GM19395 (cell line): ENCODE measurements around the gene RABL6.
"Not testable (repeated sequence)": the region's sequence is repeated elsewhere in the genome, so short reads cannot be mapped to it uniquely, and the experiment has no call there.

ENCODE experiments used
- ATAC-seq: cut with Tn5 transposase; IDR thresholded peaks from one replicate; pipeline ENCODE4 v1.9.1; 2021; ENCODE audit warnings: mild to moderate bottlenecking, moderate library complexity; ENCODE audit not compliant: unreplicated experiment

The RABL6 gene

DNA sequence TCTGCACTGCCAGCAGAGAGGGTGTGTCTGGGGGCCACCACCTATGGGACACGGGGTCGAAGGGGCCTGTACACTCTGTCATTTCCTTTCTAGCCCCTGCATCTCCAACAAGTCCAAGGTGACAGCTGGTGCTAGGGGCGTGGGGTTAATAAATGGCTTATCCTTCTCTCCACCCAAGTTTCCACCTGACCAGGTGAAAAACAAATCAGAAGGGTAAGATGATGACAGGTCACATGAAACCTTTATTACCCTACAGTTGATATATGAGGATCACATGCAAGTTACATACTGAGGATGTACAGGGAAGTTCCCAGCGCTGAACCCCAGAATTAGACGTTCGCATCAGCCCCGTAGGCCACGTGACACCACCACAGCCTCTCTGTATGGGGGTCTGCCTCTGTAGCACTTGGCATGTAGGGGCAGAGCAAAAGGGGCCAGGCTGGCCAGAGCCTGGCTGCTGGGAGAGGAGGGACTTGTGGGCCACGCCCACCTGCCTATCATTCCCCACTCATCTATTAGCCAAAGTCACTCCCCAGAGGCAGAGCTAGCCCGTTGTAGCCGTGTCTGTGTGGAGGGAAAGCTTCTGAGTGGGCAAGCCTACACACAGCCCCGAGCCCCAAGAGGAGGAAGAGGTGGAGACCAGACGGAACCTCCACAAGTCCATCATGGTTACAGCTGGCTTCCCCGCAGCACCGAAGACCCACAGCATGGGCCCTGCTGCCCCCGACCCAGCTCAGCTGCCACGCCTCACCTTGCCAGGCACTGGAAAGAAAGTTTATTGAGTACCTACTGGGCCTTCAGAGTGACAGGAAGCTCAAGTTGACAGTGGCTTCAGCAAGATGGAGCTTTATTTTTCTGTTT lies 14.4 kb upstream of the RABL6 start:
- no peak for ATAC-seq

DNA sequence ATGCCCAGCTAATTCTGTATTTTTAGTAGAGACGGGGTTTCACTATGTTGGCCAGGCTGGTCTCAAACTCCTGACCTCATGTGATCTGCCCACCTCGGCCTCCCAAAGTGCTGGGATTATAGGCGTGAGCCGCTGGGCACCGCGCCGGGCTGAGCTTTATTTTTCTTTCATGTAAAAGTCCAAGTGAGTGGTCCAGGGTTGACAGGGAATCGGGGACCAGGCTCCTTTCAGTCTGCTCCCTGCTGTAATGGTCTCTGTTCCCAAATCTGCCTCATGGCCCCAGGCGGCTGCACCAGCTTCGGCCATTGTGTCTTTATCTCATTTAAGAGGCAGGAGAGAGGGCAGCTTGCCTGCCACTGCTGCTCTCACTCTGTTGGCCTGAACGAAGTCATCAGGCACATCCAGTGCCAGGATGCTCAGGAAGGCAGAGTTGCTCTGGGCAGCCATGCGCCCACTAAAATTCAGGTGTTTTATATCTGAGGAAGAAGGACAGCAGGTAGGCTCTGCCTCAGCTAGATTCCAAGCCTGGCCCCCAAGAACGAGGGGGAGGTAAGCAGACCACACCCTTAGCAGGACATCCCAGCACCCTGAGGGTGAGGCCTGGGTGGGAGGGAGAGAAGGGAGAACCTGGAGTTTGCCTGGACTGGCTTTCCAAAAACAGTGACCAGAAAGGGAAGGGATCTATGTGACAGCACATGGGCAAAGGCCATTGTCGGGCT lies 13.3 kb upstream of the RABL6 start:
- ATAC-seq = no peak

DNA sequence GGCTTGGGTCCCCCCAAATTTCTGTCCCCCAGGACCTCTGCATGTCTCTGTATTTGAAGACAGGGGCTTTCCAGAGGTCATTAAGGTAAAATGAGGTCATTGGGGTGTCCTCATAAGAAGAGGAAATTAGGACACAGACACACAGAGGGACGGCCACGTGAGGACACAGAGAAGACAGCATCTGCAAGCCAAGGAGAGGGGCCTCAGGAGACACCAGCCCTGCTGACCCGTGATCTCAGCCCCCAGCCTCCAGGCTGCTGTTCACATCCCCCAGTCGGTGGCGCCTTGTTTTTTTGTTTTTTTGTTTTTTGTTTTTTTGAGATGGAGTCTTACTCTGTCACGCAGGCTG lies 12.8 kb upstream of the RABL6 start:
- ATAC-seq = no peak

GRCh38 chr9:136796238-136796774 lies 11.4 kb upstream of the RABL6 start, which contains the start of gene CCDC183:
Gene CCDC183 (plus strand): TSS chr9:136796338. CDS start chr9:136796398, 60 bp downstream.
- ATAC-seq = no peak

GRCh38 chr9:136796775-136797347 lies 10.9 kb upstream of the RABL6 start:
- not testable (repeated sequence) for ATAC-seq

DNA sequence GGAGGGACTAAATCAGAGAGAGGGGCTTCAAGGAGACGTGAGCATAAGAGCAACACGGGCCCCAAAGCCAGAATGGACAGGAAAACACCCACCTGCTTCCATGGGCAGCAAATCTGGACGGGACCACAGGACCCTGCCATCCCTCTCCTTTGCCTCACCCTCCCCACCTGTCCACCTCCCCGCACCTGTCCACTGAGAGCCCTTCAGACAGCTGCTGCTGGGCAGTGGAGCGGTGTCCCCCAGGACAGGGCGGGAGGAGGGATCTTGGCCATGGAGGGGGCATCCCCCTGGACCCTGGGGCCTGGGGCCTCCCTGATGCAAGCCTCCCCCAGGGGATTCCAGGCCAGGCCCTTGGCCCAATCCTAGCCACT lies 9.1 kb upstream of the RABL6 start:
- no peak for ATAC-seq

- ATAC-seq = no peak
Measured at GRCh38 chr9:136799079-136799853, 8.5 kb upstream of the RABL6 start.

DNA sequence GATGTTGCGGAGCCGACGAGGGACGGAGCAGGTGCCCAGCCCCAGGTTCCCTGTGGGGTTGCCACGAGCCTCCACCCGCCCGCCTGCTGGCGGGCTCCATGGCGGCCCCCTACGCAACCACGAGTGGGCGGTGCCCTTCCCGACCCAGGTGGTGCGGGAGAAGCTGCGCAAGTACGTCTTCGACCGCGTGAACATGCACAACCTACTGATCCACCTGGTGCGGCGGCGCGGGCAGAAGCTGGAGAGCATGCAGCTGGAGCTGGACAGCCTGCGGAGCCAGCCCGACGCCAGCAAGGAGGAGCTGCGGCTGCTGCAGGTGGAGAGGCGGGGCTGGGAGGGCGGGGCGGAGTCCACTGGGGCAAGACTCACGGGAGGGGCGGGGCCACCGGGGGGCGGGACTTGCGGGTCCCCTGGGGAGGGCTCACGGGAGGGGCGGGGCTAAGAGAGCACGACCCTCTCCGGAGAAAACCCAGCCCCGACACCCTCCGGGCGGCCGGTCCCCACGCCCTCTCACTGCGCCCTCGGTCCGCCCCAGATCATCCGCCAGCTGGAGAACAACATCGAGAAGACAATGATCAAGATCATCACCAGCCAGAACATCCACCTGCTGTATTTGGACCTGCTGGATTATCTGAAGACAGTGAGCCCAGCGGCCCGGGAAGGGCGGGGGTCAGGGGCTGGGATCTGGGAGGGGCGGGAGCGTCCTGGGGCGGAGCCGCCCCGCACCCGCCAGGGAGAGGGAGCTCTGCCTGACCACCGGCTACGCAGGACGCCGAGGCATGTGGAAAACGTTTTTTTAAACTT lies 7.7 kb upstream of the RABL6 start:
- peak; percentile 48 for ATAC-seq

DNA sequence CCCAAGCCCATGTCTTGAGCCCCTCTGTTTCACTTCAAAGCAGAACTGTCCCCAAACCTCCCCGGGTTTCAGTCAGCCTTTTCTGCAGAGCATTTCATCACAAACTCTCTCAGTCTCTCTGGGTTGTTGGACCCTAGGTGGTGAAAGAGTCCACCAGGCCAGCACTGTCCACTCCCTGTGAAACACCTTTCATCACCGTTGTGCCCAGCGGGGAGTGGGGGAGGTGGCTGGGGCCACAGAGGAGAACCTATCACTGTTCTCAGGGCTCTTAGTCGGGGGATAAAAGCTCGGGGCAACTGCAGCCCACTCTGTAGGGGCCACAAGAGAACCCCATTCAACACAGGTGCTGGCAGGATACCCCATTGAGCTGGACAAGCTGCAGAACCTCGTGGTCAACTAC lies 5.4 kb upstream of the RABL6 start:
- ATAC-seq = no peak

DNA sequence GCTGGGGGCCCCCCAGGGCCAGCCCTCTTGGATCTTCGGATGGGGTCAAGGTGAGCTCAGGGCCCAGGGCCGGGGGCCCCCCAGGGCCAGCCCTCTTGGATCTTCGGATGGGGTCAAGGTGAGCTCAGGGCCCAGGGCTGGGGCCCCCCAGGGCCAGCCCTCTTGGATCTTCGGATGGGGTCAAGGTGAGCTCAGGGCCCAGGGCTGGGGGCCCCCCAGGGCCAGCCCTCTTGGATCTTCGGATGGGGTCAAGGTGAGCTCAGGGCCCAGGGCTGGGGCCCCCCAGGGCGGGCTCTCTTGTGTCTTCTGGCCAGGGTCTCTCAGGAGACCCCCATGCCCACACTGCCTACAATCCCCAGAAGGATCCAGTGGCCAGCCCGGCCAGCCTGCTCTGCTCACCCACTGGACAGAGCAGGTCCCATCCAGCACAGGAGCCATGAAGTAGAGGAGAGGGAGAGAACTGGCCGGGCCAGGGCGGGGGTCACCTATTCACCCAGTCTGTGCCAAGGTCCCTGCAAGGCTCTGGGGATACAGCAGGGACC lies 4.7 kb upstream of the RABL6 start:
- not testable (repeated sequence) for ATAC-seq

DNA sequence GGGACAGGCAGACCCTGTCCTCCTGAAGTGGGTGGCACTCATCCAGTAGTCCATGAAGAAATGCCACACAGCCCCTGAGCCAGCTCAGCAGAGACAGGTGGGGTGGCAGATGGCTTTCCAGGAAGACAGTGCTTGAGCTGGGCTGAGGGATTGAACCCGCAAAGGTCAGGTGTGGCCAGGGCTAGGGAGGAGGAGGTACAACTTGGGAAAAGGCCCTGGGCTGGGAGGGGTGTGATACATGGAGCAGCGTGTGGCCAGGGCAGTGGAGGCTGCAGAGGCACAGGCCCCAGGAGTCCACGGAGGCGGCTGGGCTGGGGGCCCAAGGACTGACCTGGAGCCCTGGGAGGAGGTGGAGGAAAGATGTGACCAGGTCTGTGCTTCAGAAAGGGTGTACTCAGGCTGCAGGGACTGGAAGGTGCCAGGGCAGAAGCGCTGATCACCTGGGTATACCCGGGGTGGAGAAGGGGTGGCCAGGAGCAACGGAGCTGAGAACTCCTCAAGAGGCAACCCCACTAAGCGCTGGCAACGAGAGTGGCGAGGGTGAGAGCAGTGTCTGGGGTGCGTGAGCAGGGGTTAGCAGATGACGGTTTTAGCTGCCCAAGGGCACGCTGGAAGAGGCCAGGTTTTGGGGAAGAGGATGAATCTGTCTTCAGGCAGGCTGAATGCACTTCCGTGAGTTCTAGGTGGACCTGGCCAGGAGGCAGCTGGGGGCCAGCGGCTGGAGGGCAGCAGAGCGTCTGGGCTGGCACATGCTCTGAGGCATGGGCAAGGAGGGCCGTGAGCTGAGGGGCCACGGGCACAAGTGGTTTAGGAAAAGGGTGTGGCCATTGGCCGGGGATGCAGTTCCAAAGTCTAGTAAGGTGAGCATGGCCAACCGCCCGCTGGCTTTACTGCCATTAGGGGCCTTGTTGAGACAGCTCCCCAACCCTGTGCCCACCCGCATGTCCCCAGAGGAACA lies 3.9 kb upstream of the RABL6 start:
- ATAC-seq = no peak

- no peak for ATAC-seq
Measured at GRCh38 chr9:136804509-136805206, 3.1 kb upstream of the RABL6 start.

GRCh38 chr9:136805207-136805740 lies 2.5 kb upstream of the RABL6 start:
- ATAC-seq = no peak

DNA sequence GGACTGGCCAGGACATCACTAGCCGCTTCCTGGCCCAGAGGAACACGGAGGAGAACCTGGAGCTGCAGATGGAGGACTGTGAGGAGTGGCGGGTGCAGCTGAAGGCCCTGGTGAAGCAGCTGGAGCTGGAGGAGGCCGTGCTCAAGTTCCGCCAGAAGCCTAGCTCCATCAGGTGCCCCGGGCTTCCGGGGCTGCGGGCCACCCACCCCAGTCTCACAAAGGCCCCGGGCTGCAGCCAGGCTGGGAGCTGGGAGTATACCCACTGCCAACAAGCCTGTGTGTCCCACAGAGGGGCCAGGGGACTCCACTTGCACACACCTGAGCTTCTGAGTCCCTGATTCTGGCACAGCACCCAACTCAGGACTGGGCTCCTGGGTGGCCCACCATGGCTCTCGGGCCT lies 1.7 kb upstream of the RABL6 start:
- ATAC-seq = no peak

- no peak for ATAC-seq
Measured at GRCh38 chr9:136806631-136807201, 1.0 kb upstream of the RABL6 start.

DNA sequence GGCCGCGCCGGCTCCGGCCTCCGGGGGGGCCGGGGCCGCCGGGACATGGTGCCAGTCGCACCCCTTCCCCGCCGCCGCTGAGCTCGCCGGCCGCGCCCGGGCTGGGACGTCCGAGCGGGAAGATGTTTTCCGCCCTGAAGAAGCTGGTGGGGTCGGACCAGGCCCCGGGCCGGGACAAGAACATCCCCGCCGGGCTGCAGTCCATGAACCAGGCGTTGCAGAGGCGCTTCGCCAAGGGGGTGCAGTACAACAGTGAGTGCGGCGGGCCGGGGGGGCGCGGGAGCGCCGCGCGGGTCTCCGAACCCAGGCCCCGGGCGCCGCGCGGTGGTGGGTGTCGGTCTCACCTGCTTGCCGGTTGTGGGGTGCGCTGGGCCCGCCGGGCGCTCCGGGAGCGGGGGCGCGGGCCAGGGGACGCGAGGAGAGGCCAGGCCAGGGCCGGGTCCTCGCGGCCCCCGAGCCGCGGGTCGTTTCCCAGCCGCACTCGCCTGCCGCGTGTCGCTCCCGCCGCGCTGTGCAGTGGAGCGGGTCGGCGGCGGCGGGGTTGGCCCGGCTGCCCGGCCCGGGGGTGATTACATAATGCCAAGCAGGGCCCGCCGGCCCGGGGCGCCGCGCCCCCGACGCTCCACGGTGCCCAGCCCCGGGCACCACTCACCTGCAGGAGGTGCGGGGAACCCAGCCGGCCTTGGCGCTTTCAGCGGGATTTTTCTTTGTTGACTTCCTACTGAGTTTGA lies 492 bp downstream of the RABL6 start:
- peak; percentile 37 for ATAC-seq

DNA sequence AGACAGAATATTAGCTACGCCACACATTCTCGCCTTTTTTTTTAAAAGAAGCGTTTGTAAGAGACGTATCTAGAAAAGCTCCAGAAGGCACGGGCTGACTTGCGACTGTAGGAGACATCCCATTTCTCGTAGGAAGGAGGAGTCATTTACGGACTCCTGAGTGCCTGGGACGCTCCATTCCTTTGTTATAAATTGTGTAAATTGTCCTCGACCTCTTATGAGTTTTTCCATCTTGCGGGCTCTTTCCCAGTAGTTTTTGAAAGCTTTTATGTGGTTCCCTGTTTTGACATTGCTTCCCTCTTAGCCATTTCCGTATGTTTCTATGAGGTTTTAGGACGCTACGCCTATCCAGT lies 1.0 kb downstream of the RABL6 start:
- ATAC-seq = no peak
